Measurements from ENCODE around the gene SLC9A8. TPM values are rescaled to one million over a fixed set of nuclear protein-coding genes. Genes with fewer than 3 reads are reported as not detected.

Gene SLC9A8
- polyA plus RNA-seq, 2 of the 4 experiments (the other 2 are of a cell fraction): 5.0 to 7.9 TPM

DNA sequence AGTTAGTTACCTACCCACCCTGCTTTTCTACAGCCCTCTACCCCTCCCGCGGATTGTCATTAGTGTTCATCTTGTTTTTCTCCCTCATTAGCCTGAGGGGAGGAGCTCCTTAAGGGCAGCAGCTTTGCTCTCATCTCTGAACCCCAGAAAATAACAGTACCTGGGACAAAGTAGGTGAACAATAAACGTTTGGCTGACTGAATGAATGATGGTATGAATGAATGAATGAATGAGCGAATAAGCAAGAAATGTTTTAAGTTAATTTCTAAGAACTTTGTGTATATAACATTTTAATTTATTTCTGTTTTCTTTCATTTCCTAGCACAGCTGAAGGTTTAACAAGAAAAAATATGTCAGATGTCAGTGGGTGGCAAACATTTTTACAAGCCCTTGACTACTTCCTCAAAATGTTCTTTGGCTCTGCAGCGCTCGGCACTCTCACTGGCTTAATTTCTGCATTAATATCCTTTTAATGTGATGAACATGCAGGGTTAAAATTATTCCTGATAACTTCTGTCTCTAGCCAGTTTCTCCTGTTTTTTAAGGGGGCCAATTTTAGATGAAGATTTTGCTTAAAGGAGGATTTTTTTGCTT lies 50.1 kb downstream of the SLC9A8 start:
- Histone ChIP-seq H3K4me1 (peaks cover 6% of the 10 kb centered on the region; the same call in 1 of the 3 replicates), H3K9me3 (no peaks in the 10 kb centered on the region), H3K27ac (no peak overlapping the region), H3K4me2 (no peak overlapping the region), H3K4me3 (no peak overlapping the region)
- DNase-seq (ENCODE audit: low read depth in 1 of 2, low spot score in 1 of 2) (no peak), ATAC-seq (no peak), FAIRE-seq (no peak)
- CTCF ChIA-PET: interaction anchor here (0.6 to 2.6 kb wide), 3 partner anchors 17 to 259 kb away, joined by 3 to 10 read pairs (median 8); no protein-coding TSS in a partner anchor
- POLR2A ChIA-PET: no interaction called here
- 86% methylated on average over 6 of the region's 6 CpGs for WGBS (ENCODE audit: missing lambda C conversion rate)
- TF ChIP-seq ESRRA (IDR thresholded peaks at IDR 0.05; ENCODE audit: borderline replicate concordance, low read length) (no peak), CHD2 (IDR thresholded peaks at IDR 0.05; ENCODE audit: low read length, partially characterized antibody) (no peak), SREBF2 (IDR thresholded peaks at IDR 0.05) (no peak), FOSL2 (IDR thresholded peaks at IDR 0.05) (no peak), FOSL2 (CRISPR knock-in tag; IDR thresholded peaks at IDR 0.05) (no peak), ZSCAN20 (CRISPR knock-in tag; IDR thresholded peaks at IDR 0.05) (no peak), NFE2L2 (conservative IDR thresholded peaks at IDR 0.05; ENCODE audit: low read length) (no peak), MYC (IDR thresholded peaks at IDR 0.05; ENCODE audit: borderline replicate concordance, low read length) (no peak), ZNF302 (CRISPR knock-in tag; IDR thresholded peaks at IDR 0.05) (no peak), EHMT2 (IDR thresholded peaks at IDR 0.05; ENCODE audit: low read depth) (no peak), PHF8 (IDR thresholded peaks at IDR 0.05; ENCODE audit: borderline replicate concordance, low read depth) (no peak), RARB (CRISPR knock-in tag; IDR thresholded peaks at IDR 0.05) (no peak), POLR2AphosphoS2 (conservative IDR thresholded peaks at IDR 0.05; ENCODE audit: low read length) (no peak), MAFK (IDR thresholded peaks at IDR 0.05; ENCODE audit: partially characterized antibody) (no peak), GATA3 (IDR thresholded peaks at IDR 0.05; ENCODE audit: borderline replicate concordance) (no peak)
- TF ChIP-seq, protein P1, sequence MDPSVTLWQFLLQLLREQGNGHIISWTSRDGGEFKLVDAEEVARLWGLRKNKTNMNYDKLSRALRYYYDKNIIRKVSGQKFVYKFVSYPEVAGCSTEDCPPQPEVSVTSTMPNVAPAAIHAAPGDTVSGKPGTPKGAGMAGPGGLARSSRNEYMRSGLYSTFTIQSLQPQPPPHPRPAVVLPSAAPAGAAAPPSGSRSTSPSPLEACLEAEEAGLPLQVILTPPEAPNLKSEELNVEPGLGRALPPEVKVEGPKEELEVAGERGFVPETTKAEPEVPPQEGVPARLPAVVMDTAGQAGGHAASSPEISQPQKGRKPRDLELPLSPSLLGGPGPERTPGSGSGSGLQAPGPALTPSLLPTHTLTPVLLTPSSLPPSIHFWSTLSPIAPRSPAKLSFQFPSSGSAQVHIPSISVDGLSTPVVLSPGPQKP (IDR thresholded peaks at IDR 0.05; ENCODE audit: low read depth, low read length): no peak
- TF ChIP-seq, protein P2, sequence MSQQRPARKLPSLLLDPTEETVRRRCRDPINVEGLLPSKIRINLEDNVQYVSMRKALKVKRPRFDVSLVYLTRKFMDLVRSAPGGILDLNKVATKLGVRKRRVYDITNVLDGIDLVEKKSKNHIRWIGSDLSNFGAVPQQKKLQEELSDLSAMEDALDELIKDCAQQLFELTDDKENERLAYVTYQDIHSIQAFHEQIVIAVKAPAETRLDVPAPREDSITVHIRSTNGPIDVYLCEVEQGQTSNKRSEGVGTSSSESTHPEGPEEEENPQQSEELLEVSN (IDR thresholded peaks at IDR 0.05; ENCODE audit: borderline replicate concordance, low read depth): no peak
- TF ChIP-seq, protein P3, sequence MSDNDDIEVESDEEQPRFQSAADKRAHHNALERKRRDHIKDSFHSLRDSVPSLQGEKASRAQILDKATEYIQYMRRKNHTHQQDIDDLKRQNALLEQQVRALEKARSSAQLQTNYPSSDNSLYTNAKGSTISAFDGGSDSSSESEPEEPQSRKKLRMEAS (IDR thresholded peaks at IDR 0.05): no peak

DNA sequence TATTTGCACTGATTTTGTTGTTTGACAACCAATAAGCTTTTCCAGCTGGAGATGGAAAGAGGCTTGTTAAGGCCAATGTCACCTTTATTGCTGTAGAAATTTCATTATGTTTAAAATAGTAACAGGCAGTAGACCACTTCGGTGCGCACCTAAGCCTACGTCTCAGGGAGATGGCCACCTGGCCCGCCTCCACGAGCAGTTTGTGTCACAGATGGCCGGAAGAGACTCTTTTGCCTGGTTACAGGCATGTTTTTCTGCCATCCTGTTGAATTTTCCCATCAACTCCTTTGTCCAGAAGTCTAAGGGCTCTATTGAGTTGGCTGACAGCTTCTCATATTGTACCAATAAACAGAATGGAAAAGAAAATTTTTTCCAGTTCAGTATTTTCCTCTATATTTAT lies 51.0 kb downstream of the SLC9A8 start:
- Histone ChIP-seq H3K9me3 (no peaks in the 10 kb centered on the region), H3K4me1 (peaks cover 6% of the 10 kb centered on the region; the same call in 1 of the 3 replicates), H3K27ac (no peak overlapping the region), H3K4me2 (no peak overlapping the region), H3K4me3 (no peak overlapping the region)
- WGBS (ENCODE audit: missing lambda C conversion rate): 95% methylated on average over 6 of the region's 6 CpGs
- CTCF ChIA-PET: interaction anchor here (0.6 to 2.6 kb wide), 2 partner anchors 25 to 561 kb away, joined by 3 to 8 read pairs; no protein-coding TSS in a partner anchor
- TF ChIP-seq EHMT2 (IDR thresholded peaks at IDR 0.05; ENCODE audit: low read depth) (no peak), FOXS1 (CRISPR knock-in tag; IDR thresholded peaks at IDR 0.05) (no peak), RNF2 (IDR thresholded peaks at IDR 0.05; ENCODE audit: borderline replicate concordance, low read depth) (no peak), ZSCAN20 (CRISPR knock-in tag; IDR thresholded peaks at IDR 0.05) (no peak), CBX8 (IDR thresholded peaks at IDR 0.05) (no peak), GATA3 (IDR thresholded peaks at IDR 0.05; ENCODE audit: borderline replicate concordance) (no peak), RARB (CRISPR knock-in tag; IDR thresholded peaks at IDR 0.05) (no peak), POLR2A (IDR thresholded peaks at IDR 0.05; ENCODE audit: low read length) (no peak), RFX5 (IDR thresholded peaks at IDR 0.05) (no peak), ZNF302 (CRISPR knock-in tag; IDR thresholded peaks at IDR 0.05) (no peak)
- TF ChIP-seq, protein P4, sequence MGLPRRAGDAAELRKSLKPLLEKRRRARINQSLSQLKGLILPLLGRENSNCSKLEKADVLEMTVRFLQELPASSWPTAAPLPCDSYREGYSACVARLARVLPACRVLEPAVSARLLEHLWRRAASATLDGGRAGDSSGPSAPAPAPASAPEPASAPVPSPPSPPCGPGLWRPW (IDR thresholded peaks at IDR 0.05): no peak
- TF ChIP-seq, protein P1 (IDR thresholded peaks at IDR 0.05; ENCODE audit: low read depth, low read length): no peak
- TF ChIP-seq, protein P2 (IDR thresholded peaks at IDR 0.05; ENCODE audit: borderline replicate concordance, low read depth): no peak
- FAIRE-seq (no peak), DNase-seq (ENCODE audit: low read depth in 1 of 2, low spot score in 1 of 2) (no peak), ATAC-seq (no peak)
- POLR2A ChIA-PET: no interaction called here
